Measurements from ENCODE around the gene SYCP2L. TPM values are rescaled to one million over a fixed set of nuclear protein-coding genes. Genes with fewer than 3 reads are reported as not detected.

The SYCP2L gene
- polyA plus RNA-seq, 1 of the 3 experiments (the other 2 are of a cell fraction), result 0.82 TPM

DNA sequence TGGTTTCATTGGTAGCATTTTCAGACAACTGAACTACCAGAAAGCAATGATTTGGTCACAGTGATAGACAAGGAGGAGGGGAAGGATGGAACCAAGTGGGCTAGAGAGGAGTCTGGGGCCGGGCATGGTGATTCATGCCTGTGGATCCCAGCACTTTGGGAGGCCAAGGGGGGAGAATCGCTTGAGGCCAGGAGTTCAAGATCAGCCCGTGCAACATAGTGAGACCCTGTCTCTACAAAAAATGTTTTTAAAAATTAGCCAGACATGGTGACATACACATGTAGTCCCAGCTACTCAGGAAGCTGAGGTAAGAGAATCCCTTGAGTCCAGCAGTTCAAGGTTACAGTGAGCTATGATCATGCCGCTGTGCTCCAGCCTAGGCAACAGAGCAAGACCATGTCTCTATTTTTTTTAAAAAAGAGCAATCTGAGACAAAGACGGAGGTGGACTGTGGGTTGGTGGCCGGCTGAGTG lies 70.6 kb downstream of the SYCP2L start:
- no peak for TF ChIP-seq MEF2A (IDR thresholded peaks at IDR 0.05; ENCODE audit: borderline replicate concordance, low read depth)
- no peak for TF ChIP-seq RXRA (IDR thresholded peaks at IDR 0.05; ENCODE audit: borderline replicate concordance, low read depth)
- TF ChIP-seq CHD2 (IDR thresholded peaks at IDR 0.05; ENCODE audit: low read length, partially characterized antibody), result no peak
- no peak for TF ChIP-seq POLR2AphosphoS5 (IDR thresholded peaks at IDR 0.05; ENCODE audit: low read depth, low read length)
- TF ChIP-seq, protein P1, sequence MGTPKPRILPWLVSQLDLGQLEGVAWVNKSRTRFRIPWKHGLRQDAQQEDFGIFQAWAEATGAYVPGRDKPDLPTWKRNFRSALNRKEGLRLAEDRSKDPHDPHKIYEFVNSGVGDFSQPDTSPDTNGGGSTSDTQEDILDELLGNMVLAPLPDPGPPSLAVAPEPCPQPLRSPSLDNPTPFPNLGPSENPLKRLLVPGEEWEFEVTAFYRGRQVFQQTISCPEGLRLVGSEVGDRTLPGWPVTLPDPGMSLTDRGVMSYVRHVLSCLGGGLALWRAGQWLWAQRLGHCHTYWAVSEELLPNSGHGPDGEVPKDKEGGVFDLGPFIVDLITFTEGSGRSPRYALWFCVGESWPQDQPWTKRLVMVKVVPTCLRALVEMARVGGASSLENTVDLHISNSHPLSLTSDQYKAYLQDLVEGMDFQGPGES (IDR thresholded peaks at IDR 0.05; ENCODE audit: low read depth, low read length), result no peak
- no peak for TF ChIP-seq MXI1 (IDR thresholded peaks at IDR 0.05; ENCODE audit: low read depth, low read length)
- no peak for TF ChIP-seq RCOR1 (IDR thresholded peaks at IDR 0.05; ENCODE audit: low read length)
- TF ChIP-seq, protein P2, sequence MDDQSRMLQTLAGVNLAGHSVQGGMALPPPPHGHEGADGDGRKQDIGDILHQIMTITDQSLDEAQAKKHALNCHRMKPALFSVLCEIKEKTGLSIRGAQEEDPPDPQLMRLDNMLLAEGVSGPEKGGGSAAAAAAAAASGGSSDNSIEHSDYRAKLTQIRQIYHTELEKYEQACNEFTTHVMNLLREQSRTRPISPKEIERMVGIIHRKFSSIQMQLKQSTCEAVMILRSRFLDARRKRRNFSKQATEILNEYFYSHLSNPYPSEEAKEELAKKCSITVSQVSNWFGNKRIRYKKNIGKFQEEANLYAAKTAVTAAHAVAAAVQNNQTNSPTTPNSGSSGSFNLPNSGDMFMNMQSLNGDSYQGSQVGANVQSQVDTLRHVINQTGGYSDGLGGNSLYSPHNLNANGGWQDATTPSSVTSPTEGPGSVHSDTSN (IDR thresholded peaks at IDR 0.05), result no peak
- no peak for TF ChIP-seq GABPA (IDR thresholded peaks at IDR 0.05; ENCODE audit: low read depth)
- TF ChIP-seq, protein P3, sequence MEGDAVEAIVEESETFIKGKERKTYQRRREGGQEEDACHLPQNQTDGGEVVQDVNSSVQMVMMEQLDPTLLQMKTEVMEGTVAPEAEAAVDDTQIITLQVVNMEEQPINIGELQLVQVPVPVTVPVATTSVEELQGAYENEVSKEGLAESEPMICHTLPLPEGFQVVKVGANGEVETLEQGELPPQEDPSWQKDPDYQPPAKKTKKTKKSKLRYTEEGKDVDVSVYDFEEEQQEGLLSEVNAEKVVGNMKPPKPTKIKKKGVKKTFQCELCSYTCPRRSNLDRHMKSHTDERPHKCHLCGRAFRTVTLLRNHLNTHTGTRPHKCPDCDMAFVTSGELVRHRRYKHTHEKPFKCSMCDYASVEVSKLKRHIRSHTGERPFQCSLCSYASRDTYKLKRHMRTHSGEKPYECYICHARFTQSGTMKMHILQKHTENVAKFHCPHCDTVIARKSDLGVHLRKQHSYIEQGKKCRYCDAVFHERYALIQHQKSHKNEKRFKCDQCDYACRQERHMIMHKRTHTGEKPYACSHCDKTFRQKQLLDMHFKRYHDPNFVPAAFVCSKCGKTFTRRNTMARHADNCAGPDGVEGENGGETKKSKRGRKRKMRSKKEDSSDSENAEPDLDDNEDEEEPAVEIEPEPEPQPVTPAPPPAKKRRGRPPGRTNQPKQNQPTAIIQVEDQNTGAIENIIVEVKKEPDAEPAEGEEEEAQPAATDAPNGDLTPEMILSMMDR (IDR thresholded peaks at IDR 0.05), result no peak
- TF ChIP-seq, protein P4, sequence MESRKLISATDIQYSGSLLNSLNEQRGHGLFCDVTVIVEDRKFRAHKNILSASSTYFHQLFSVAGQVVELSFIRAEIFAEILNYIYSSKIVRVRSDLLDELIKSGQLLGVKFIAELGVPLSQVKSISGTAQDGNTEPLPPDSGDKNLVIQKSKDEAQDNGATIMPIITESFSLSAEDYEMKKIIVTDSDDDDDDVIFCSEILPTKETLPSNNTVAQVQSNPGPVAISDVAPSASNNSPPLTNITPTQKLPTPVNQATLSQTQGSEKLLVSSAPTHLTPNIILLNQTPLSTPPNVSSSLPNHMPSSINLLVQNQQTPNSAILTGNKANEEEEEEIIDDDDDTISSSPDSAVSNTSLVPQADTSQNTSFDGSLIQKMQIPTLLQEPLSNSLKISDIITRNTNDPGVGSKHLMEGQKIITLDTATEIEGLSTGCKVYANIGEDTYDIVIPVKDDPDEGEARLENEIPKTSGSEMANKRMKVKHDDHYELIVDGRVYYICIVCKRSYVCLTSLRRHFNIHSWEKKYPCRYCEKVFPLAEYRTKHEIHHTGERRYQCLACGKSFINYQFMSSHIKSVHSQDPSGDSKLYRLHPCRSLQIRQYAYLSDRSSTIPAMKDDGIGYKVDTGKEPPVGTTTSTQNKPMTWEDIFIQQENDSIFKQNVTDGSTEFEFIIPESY (IDR thresholded peaks at IDR 0.05; ENCODE audit: borderline replicate concordance, low read depth), result no peak
- TF ChIP-seq, protein P5, sequence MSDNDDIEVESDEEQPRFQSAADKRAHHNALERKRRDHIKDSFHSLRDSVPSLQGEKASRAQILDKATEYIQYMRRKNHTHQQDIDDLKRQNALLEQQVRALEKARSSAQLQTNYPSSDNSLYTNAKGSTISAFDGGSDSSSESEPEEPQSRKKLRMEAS (IDR thresholded peaks at IDR 0.05; ENCODE audit: low read depth), result no peak
- TF ChIP-seq TCF12 (IDR thresholded peaks at IDR 0.05), result no peak
- TF ChIP-seq YY1 (IDR thresholded peaks at IDR 0.05; ENCODE audit: low read depth), result no peak
- ChIA-PET CTCF (interaction anchor here (0.9 kb wide), 1 partner anchor 112 kb away, joined by 5 read pairs; no protein-coding TSS in a partner anchor), POLR2A (no interaction called here)
- WGBS (ENCODE audit: low lambda C conversion rate), result 60% methylated on average over 6 of the region's 6 CpGs
- Histone ChIP-seq H3K36me3 (replicated peaks in 1 of 2; ENCODE audit: control insufficient read depth in 1 of 2, insufficient read depth in 2 of 2, low read length in 1 of 2) (no peaks in the 10 kb centered on the region), H3F3A (replicated peaks; ENCODE audit: insufficient read depth) (peaks cover 4% of the 10 kb centered on the region), H4K20me1 (ENCODE audit: insufficient read depth) (no peaks in the 10 kb centered on the region), H3K79me2 (ENCODE audit: insufficient read depth) (no peaks in the 10 kb centered on the region), H3K4me2 (no peak overlapping the region), H3K27ac (ENCODE audit: low read depth in 2 of 2, low read length in 1 of 2) (no peak overlapping the region), H2AFZ (ENCODE audit: low read depth) (no peak overlapping the region), H3K9me3 (no peaks in the 10 kb centered on the region), H3K4me1 (ENCODE audit: control insufficient read depth in 1 of 2, insufficient read depth in 2 of 2, low read depth in 1 of 2, low read length in 1 of 2) (peaks cover 0 to 3% of the 10 kb centered on the region in 2 experiments; a peak in 1 of 4 replicates), H3K9me2 (no peaks in the 10 kb centered on the region), H3K9ac (no peak overlapping the region), H3K27me3 (ENCODE audit: insufficient read depth) (no peaks in the 10 kb centered on the region), H3K4me3 (ENCODE audit: low read depth in 2 of 2, low read length in 1 of 2) (no peak overlapping the region)
- DNase-seq, result no peak

All from SK-N-SH (cell line).